Progenitor cell of endocrine pancreas (in vitro differentiated cells): ENCODE data around the gene NRG4. TPM values are rescaled to one million over a fixed set of nuclear protein-coding genes. Genes with fewer than 3 reads are reported as not detected.
"Not testable (repeated sequence)": the region's sequence is repeated elsewhere in the genome, so short reads cannot be mapped to it uniquely, and the experiment has no call there.

Source experiments
- DNase-seq: peaks from one replicate; pipeline ENCODE4 v3.0.0; 2021; ENCODE audit warnings: low spot score; ENCODE audit not compliant: unreplicated experiment
- H3K27ac Mint-ChIP-seq: 2 replicates; pipeline ENCODE4 v1.8.0; 2021; ENCODE audit warnings: mild to moderate bottlenecking, moderate library complexity, mixed read lengths
- H3K27me3 Mint-ChIP-seq: 2 replicates; pipeline ENCODE4 v1.8.0; 2021; ENCODE audit warnings: mixed read lengths
- H3K36me3 Mint-ChIP-seq: 2 replicates; pipeline ENCODE4 v1.8.0; 2022; ENCODE audit warnings: mixed read lengths; ENCODE audit not compliant: insufficient read depth
- H3K4me1 Mint-ChIP-seq: 2 replicates; pipeline ENCODE4 v1.8.0; 2021; ENCODE audit warnings: low read depth, mixed read lengths
- H3K4me3 Mint-ChIP-seq: 2 replicates; pipeline ENCODE4 v1.8.0; 2021; ENCODE audit warnings: low read depth, mild to moderate bottlenecking, moderate library complexity, mixed read lengths
- H3K9me3 Mint-ChIP-seq: 2 replicates; pipeline ENCODE4 v1.8.0; 2021; ENCODE audit warnings: low read depth, mixed read lengths
- total RNA-seq: library from RNA; stranded (reverse); gene quantifications from 2 replicates; pipeline ENCODE4 v1.2.1, GENCODE V29; 2021
- TF ChIP-seq, protein P1 (sequence below): fragments of 200-600 bp; sonication (generic); IDR thresholded peaks from one replicate; pipeline ENCODE4 v1.5.0; 2021; ENCODE audit warnings: antibody characterized with exemption, mild to moderate bottlenecking; ENCODE audit not compliant: unreplicated experiment

Gene NRG4
- total RNA-seq, 1 donor from 2014 or later = 1.0 TPM

GRCh38 chr15:75989875-75990274, 22.3 kb downstream of the NRG4 start:
- H3K9me3 Mint-ChIP-seq = no peaks in the 10 kb centered on the region
- H3K27me3 Mint-ChIP-seq = no peaks in the 10 kb centered on the region
- DNase-seq = no peak
- H3K36me3 Mint-ChIP-seq = no peaks in the 10 kb centered on the region
- no peak overlapping the region for H3K4me3 Mint-ChIP-seq
- TF ChIP-seq, protein P1, sequence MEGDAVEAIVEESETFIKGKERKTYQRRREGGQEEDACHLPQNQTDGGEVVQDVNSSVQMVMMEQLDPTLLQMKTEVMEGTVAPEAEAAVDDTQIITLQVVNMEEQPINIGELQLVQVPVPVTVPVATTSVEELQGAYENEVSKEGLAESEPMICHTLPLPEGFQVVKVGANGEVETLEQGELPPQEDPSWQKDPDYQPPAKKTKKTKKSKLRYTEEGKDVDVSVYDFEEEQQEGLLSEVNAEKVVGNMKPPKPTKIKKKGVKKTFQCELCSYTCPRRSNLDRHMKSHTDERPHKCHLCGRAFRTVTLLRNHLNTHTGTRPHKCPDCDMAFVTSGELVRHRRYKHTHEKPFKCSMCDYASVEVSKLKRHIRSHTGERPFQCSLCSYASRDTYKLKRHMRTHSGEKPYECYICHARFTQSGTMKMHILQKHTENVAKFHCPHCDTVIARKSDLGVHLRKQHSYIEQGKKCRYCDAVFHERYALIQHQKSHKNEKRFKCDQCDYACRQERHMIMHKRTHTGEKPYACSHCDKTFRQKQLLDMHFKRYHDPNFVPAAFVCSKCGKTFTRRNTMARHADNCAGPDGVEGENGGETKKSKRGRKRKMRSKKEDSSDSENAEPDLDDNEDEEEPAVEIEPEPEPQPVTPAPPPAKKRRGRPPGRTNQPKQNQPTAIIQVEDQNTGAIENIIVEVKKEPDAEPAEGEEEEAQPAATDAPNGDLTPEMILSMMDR = no peak
- no peak overlapping the region for H3K27ac Mint-ChIP-seq
- no peaks in the 10 kb centered on the region for H3K4me1 Mint-ChIP-seq

- Mint-ChIP-seq H3K36me3 (no peaks in the 10 kb centered on the region), H3K4me3 (no peak overlapping the region), H3K27ac (no peak overlapping the region), H3K4me1 (no peaks in the 10 kb centered on the region), H3K27me3 (no peaks in the 10 kb centered on the region), H3K9me3 (no peaks in the 10 kb centered on the region)
- TF ChIP-seq, protein P1 = no peak
- DNase-seq = no peak
Observed at GRCh38 chr15:75989045-75989444, 23.2 kb downstream of the NRG4 start.

GRCh38 chr15:75985971-75986370, 26.3 kb downstream of the NRG4 start:
- H3K27ac Mint-ChIP-seq = no peak overlapping the region
- H3K9me3 Mint-ChIP-seq = no peaks in the 10 kb centered on the region
- no peaks in the 10 kb centered on the region for H3K36me3 Mint-ChIP-seq
- no peaks in the 10 kb centered on the region for H3K4me1 Mint-ChIP-seq
- TF ChIP-seq, protein P1 = no peak
- H3K4me3 Mint-ChIP-seq = no peak overlapping the region
- DNase-seq = no peak
- no peaks in the 10 kb centered on the region for H3K27me3 Mint-ChIP-seq

GRCh38 chr15:75984706-75985105, 27.5 kb downstream of the NRG4 start:
- not testable (repeated sequence) for DNase-seq, H3K4me1 Mint-ChIP-seq, H3K36me3 Mint-ChIP-seq, H3K27me3 Mint-ChIP-seq, H3K4me3 Mint-ChIP-seq, H3K27ac Mint-ChIP-seq, H3K9me3 Mint-ChIP-seq

GRCh38 chr15:75982468-75982867, 29.8 kb downstream of the NRG4 start:
- Mint-ChIP-seq H3K9me3 (peaks cover 4% of the 10 kb centered on the region), H3K27me3 (no peaks in the 10 kb centered on the region), H3K27ac (no peak overlapping the region), H3K4me1 (peaks cover 3% of the 10 kb centered on the region), H3K4me3 (no peak overlapping the region), H3K36me3 (peaks cover 2% of the 10 kb centered on the region)
- no peak for DNase-seq
- TF ChIP-seq, protein P1 = no peak

GRCh38 chr15:75981149-75981815, 30.9 kb downstream of the NRG4 start:
- Mint-ChIP-seq H3K4me3 (no peak overlapping the region), H3K9me3 (peaks cover 4% of the 10 kb centered on the region), H3K27me3 (no peaks in the 10 kb centered on the region), H3K36me3 (peaks cover 2% of the 10 kb centered on the region), H3K4me1 (peaks cover 3% of the 10 kb centered on the region), H3K27ac (no peak overlapping the region)
- no peak for DNase-seq
- TF ChIP-seq, protein P1 = no peak

DNA sequence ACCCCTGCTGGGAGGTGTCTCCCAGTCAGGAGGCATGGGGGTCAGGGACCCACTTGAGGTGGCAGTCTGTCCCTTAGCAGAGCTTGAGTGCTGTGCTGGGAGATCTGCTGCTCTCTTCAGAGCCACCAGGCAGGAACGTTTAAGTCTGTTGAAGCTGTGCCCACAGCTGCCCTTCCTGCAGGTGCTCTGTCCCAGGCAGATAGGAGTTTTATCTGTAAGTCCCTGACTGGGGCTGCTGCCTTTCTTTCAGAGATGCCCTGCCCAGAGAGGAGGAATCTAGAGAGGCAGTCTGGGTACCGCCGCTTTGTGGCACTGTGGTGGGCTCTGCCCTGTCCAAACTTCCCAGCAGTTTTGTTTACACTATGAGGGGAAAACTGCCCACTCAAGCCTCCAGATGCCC, 35.5 kb downstream of the NRG4 start:
- H3K27me3 Mint-ChIP-seq, H3K4me3 Mint-ChIP-seq, DNase-seq, H3K27ac Mint-ChIP-seq, H3K36me3 Mint-ChIP-seq, H3K4me1 Mint-ChIP-seq: not testable (repeated sequence)
- H3K9me3 Mint-ChIP-seq = peaks cover 18% of the 10 kb centered on the region
